ENCODE results near the gene LIMD2. TPM values are rescaled to one million over a fixed set of nuclear protein-coding genes. Genes with fewer than 3 reads are reported as not detected.

The LIMD2 gene
- total and polyA plus RNA-seq, 2 donors (not counting 1 experiment from before 2014, with no cell fraction given): 2.9 to 3.1 TPM

- H3K27me3 ChIP-seq (ENCODE audit: control insufficient read depth, insufficient read depth, low read length): no peaks in the 10 kb centered on the region
- H3K9me3 ChIP-seq (ENCODE audit: control insufficient read depth, insufficient read depth, low read depth, low read length): no peaks in the 10 kb centered on the region
- H3K4me1 ChIP-seq (ENCODE audit: control insufficient read depth, extremely low read depth, insufficient read depth, low read length): no peaks in the 10 kb centered on the region
- H3K9ac ChIP-seq (ENCODE audit: insufficient read depth, low read length): no peak overlapping the region
- H3K79me2 ChIP-seq (ENCODE audit: control insufficient read depth, insufficient read depth, low read length): no peaks in the 10 kb centered on the region
- H3K4me3 ChIP-seq (replicated peaks in 1 of 4; ENCODE audit: control extremely low read depth in 1 of 4, insufficient read depth in 1 of 4, low read depth in 3 of 4, low read length in 4 of 4): no peak overlapping the region
- H2AFZ ChIP-seq (ENCODE audit: low read length): no peak overlapping the region
- H3K36me3 ChIP-seq (ENCODE audit: control insufficient read depth, insufficient read depth, low read length): peaks cover 12% of the 10 kb centered on the region
- no peak overlapping the region for H3K27ac ChIP-seq (ENCODE audit: insufficient read depth, low read length)
- no peak overlapping the region for H3K4me2 ChIP-seq (ENCODE audit: extremely low read depth, insufficient read depth, low read length)
- no peak for DNase-seq (ENCODE audit: low read depth in 2 of 2)
- no peaks in the 10 kb centered on the region for H4K20me1 ChIP-seq (ENCODE audit: control insufficient read depth, extremely low read depth, insufficient read depth, low read length)
- TF ChIP-seq EZH2 (IDR thresholded peaks at IDR 0.05; ENCODE audit: low read length, missing control alignments): no peak
- TF ChIP-seq, protein P1, sequence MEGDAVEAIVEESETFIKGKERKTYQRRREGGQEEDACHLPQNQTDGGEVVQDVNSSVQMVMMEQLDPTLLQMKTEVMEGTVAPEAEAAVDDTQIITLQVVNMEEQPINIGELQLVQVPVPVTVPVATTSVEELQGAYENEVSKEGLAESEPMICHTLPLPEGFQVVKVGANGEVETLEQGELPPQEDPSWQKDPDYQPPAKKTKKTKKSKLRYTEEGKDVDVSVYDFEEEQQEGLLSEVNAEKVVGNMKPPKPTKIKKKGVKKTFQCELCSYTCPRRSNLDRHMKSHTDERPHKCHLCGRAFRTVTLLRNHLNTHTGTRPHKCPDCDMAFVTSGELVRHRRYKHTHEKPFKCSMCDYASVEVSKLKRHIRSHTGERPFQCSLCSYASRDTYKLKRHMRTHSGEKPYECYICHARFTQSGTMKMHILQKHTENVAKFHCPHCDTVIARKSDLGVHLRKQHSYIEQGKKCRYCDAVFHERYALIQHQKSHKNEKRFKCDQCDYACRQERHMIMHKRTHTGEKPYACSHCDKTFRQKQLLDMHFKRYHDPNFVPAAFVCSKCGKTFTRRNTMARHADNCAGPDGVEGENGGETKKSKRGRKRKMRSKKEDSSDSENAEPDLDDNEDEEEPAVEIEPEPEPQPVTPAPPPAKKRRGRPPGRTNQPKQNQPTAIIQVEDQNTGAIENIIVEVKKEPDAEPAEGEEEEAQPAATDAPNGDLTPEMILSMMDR (conservative IDR thresholded peaks at IDR 0.05 in 1 of 2, IDR thresholded peaks at IDR 0.05 in 1 of 2; ENCODE audit: low read depth in 1 of 2, low read length in 2 of 2): no peak
These were observed 10.4 kb downstream of the LIMD2 start for GRCh38 chr17:63689479-63689878.

DNA sequence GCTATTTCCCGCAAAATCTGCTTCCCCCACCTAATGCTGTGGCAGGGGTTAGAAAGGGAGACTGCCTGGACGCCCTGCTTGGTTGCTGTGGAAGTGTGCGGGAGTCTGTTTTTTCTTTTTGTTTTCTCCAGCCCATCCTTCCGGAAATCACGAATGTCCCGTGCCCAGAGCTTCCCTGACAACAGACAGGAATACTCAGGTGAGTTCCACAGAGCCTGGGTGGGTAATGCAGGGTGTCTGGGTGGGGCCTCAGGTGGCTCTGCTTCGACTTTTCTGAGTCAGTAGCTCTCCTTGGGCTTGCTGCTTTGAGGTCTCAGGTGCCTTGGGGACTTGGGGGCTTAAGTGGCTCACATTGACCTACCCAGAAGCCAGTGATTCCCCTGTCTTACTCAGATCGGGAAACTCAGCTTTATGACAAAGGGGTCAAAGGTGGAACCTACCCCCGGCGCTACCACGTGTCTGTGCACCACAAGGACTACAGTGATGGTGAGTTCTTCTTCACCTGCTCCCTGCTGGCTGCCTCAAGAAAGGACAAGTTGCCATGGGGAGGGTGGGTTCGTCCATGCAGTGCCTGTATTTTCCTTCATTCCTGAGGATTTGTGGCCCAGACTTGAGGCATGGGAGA, 11.4 kb downstream of the LIMD2 start:
- H3K27ac ChIP-seq (ENCODE audit: insufficient read depth, low read length): no peak overlapping the region
- H2AFZ ChIP-seq (ENCODE audit: low read length): no peak overlapping the region
- peaks cover 11% of the 10 kb centered on the region for H3K36me3 ChIP-seq (ENCODE audit: control insufficient read depth, insufficient read depth, low read length)
- H3K4me3 ChIP-seq (replicated peaks in 1 of 4; ENCODE audit: control extremely low read depth in 1 of 4, insufficient read depth in 1 of 4, low read depth in 3 of 4, low read length in 4 of 4): no peak overlapping the region
- no peaks in the 10 kb centered on the region for H3K79me2 ChIP-seq (ENCODE audit: control insufficient read depth, insufficient read depth, low read length)
- no peak for TF ChIP-seq EZH2 (IDR thresholded peaks at IDR 0.05; ENCODE audit: low read length, missing control alignments)
- TF ChIP-seq, protein P1 (conservative IDR thresholded peaks at IDR 0.05 in 1 of 2, IDR thresholded peaks at IDR 0.05 in 1 of 2; ENCODE audit: low read depth in 1 of 2, low read length in 2 of 2): no peak
- H3K27me3 ChIP-seq (ENCODE audit: control insufficient read depth, insufficient read depth, low read length): no peaks in the 10 kb centered on the region
- no peak for DNase-seq (ENCODE audit: low read depth in 2 of 2)
- H4K20me1 ChIP-seq (ENCODE audit: control insufficient read depth, extremely low read depth, insufficient read depth, low read length): no peaks in the 10 kb centered on the region
- H3K4me1 ChIP-seq (ENCODE audit: control insufficient read depth, extremely low read depth, insufficient read depth, low read length): no peaks in the 10 kb centered on the region
- no peak overlapping the region for H3K4me2 ChIP-seq (ENCODE audit: extremely low read depth, insufficient read depth, low read length)
- H3K9me3 ChIP-seq (ENCODE audit: control insufficient read depth, insufficient read depth, low read depth, low read length): no peaks in the 10 kb centered on the region
- H3K9ac ChIP-seq (ENCODE audit: insufficient read depth, low read length): no peak overlapping the region

- H3K27me3 ChIP-seq (ENCODE audit: control insufficient read depth, insufficient read depth, low read length): no peaks in the 10 kb centered on the region
- H3K4me3 ChIP-seq (replicated peaks in 1 of 4; ENCODE audit: control extremely low read depth in 1 of 4, insufficient read depth in 1 of 4, low read depth in 3 of 4, low read length in 4 of 4): no peak overlapping the region
- H3K9ac ChIP-seq (ENCODE audit: insufficient read depth, low read length): no peak overlapping the region
- no peaks in the 10 kb centered on the region for H3K9me3 ChIP-seq (ENCODE audit: control insufficient read depth, insufficient read depth, low read depth, low read length)
- H2AFZ ChIP-seq (ENCODE audit: low read length): no peak overlapping the region
- no peak for DNase-seq (ENCODE audit: low read depth in 2 of 2)
- H3K4me1 ChIP-seq (ENCODE audit: control insufficient read depth, extremely low read depth, insufficient read depth, low read length): no peaks in the 10 kb centered on the region
- no peaks in the 10 kb centered on the region for H4K20me1 ChIP-seq (ENCODE audit: control insufficient read depth, extremely low read depth, insufficient read depth, low read length)
- TF ChIP-seq, protein P1 (conservative IDR thresholded peaks at IDR 0.05 in 1 of 2, IDR thresholded peaks at IDR 0.05 in 1 of 2; ENCODE audit: low read depth in 1 of 2, low read length in 2 of 2): no peak
- no peak for TF ChIP-seq EZH2 (IDR thresholded peaks at IDR 0.05; ENCODE audit: low read length, missing control alignments)
- H3K36me3 ChIP-seq (ENCODE audit: control insufficient read depth, insufficient read depth, low read length): peaks cover 6% of the 10 kb centered on the region
- H3K79me2 ChIP-seq (ENCODE audit: control insufficient read depth, insufficient read depth, low read length): no peaks in the 10 kb centered on the region
- no peak overlapping the region for H3K27ac ChIP-seq (ENCODE audit: insufficient read depth, low read length)
- no peak overlapping the region for H3K4me2 ChIP-seq (ENCODE audit: extremely low read depth, insufficient read depth, low read length)
These were observed 13.7 kb downstream of the LIMD2 start for GRCh38 chr17:63686138-63686685.

Data from fibroblast of lung (primary cell).